Measurements from ENCODE around the gene WDTC1.

Gene WDTC1

DNA sequence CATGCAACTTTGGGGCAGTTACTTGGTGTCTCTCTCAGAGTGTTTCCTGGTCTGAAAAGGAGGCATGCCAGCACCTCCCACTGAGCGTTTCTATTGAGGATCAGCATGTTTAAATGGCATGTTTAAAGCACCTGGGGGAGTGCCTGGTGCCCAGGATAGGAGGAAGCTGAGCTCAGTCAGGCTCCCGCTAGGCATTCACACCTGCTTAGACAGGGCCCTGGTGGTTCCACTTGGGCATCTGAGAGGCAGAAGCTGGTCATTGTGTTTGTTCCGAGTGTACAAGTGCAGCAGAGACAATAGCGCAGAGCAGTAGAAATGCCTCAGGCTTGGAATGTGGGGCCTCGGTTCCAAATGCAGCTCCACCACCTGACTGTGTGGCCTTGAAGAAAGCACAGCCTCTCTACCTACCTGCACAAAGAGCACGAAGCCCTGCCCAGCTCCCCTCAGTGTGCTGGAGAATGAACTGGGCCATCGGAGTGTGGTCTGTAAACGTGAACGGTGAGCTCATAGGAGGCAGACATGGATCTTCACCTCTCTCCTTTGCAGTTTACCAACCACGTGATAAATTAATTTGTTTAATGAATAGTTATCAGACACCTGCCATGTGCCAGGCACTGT, 67.3 kb downstream of the WDTC1 start:
- no peak for DNase-seq (ENCODE audit: low spot score)

DNA sequence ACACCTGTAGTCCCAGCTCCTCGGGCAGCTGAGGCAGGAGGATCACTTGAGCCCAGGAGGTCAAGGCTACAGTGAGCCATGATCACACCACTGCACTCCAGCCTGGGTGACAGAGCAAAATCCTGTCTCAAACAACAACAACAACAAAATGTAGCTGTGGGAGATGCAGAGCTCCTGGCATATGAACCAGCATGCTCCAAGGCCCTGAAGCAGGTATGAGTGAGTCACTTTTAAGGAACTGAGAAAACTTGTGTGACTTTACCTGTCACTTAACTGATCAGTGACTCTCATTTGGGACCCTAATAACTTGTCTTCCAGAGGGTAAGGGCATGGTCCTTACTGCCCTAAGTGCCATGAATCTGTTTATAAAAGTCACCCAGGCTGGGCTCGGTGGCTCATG, 68.2 kb downstream of the WDTC1 start:
- DNase-seq (ENCODE audit: low spot score): no peak

DNA sequence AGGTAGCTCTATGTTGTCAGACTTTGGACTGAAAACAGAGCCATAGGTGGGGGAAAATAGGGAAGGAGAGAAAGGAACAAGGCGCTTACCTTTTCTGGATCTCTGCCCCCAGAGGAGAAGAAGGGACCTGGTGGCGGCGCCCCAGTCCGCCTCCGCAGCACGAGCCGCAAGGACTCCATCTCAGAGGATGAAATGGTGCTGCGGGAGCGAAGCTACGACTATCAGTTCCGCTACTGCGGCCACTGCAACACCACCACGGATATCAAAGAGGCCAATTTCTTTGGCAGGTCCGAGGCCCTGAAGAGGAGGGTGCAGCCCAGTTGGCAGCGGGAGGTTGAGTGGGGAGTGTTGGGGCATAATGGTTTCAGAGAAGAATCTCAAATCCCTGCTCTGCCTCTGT, 69.1 kb downstream of the WDTC1 start:
- no peak for DNase-seq (ENCODE audit: low spot score)

DNA sequence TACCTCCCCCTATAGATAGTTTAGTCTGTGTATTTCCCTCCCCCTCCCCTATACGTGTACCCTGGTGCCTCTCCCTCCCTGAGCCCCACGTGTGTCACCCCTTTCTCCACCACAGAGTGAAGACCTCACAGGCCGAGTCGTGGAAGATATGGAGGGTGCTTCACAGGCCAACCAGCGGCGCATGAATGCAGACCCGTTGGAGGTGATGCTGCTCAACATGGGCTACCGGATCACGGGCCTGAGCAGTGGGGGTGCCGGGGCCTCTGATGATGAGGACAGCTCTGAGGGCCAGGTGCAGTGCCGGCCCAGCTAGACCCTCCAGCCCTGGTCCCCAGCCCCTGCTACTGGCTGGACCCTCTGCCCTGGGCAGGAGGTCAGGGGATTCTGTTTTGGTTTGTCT, 71.6 kb downstream of the WDTC1 start:
- no peak for DNase-seq (ENCODE audit: low spot score)

DNA sequence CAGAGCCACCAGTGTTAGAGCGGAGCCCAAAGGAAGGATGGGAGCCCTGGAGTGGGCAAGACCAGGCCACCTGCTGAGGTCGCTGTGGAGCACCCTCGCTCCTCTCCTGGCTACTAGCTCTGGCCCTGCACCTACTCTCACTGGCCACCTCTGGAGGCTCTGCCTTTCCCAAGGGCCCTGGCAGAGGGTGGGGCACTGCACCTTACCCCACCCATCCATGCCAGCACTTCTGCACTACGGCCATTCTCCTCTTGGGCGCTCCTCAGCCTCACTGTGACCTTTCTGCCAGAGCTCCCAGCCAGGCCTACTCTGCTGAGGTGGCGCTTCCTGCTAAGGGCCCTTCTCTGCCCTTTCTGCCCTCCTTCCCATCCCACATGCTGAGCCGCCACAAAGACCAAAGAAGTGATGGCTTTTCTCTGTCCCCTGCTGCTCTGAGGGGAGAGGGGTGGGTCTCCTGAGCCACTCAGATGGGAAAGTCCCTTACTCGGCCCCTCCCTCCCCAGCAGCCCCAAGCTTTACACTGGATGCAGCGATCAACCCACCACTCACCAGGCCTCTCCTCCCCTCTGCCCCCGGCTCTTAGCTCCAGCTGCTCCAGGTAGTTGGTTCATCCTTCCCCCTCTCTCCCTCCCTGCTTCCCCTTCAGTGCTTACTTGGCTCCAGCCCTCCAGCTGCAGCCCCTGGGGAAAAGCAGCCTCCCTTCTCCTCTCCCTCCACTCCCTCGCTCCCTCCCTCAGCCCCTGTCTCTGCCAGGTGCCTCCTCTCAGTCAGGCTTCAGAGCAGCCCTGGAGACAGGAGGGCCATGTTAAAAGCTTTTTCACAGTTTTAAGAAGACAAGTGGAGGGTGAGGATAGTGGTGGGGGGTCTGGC, 72.7 kb downstream of the WDTC1 start:
- DNase-seq (ENCODE audit: low spot score): peak; percentile 72

DNA sequence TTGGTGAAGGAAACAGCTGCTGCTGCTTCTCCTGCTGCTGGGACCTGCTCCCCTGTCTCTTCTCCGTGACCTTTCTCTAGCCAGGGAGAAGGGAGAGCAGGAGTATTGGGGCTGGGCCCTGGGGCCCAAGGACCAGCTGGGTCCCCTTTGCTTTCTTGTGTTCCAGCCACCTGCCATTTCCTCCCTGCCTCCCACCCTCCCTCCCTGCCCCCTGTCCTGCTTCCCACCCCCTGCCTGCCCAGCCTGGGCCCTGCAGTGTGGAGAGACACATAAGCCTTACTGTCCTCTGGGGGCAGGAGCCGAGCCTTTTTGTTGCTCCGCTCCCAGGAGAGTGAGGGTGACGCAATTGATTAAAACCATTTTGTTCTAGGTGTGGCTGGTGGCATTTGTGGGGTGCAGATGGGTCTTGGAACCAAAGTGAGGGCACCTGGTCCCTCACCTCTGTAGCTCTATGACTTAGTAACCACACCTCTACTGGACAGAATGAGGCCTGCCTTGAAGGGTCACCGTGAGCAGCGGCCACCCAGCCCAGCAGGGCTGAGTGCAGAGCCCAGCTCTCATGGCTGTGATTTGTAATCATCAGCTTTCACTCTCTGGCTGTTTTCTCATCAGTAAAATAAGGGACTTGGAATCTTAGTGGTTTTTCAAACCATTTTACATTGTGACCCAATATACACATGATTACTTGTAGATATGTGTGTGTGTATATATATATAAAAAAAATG, 73.6 kb downstream of the WDTC1 start:
- no peak for DNase-seq (ENCODE audit: low spot score)

DNA sequence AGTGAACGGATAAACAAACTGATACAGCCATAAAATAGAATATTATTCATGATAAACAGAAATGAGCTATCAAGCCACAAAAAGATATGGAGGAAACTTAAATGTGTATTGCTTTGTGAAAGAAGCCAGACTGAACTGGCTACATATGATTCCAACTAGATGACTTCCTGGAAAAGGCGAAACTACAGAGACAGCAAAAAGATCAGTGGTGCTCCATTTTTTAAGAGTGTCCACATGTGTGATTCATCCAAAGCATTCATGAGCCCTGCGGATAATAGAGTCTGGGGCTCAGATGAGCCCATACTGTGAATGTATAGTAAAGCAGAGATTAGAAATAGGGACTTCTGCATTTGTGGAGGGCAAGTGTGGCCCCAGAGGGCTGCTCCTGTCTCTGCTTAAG, 79.7 kb downstream of the WDTC1 start:
- no peak for DNase-seq (ENCODE audit: low spot score)

DNA sequence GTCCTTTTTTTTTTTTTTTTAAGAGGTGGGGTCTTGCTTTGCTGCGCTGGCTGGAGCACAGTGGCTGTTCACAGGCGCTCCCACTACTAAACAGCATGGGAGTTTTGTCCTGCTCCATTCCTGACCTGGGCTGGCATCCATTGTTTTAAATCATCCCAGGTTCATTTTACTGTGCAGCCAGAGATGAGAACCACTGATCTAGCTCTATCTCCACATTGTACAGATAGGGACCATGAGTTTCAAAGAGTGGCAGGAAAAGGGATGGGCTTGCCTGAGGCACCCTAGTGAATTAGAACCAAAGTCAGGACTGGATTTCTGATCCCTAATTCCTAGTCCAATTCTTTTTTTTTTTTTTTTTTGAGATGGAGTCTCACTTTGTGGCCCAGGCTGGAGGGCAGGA, 80.3 kb downstream of the WDTC1 start:
- no peak for DNase-seq (ENCODE audit: low spot score)

DNA sequence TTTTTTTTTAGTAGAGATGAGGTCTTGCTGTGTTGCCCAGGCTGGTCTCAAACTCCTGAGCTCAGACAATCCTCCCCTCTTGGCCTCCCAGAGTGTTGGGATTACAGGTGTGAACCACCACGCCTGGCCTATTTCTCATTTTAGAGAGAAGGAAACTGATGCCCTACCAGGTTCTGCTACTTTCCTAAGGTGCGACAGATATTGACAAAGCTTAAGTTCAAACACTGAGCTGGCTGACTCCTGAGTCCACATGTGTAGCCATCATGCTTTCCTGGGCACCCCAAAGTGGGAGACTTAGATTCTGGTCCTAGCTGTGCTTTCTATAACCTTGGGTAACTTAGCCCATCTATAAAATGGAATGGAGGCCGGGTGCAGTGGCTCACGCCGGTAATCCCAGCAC, 82.4 kb downstream of the WDTC1 start:
- no peak for DNase-seq (ENCODE audit: low spot score)

DNA sequence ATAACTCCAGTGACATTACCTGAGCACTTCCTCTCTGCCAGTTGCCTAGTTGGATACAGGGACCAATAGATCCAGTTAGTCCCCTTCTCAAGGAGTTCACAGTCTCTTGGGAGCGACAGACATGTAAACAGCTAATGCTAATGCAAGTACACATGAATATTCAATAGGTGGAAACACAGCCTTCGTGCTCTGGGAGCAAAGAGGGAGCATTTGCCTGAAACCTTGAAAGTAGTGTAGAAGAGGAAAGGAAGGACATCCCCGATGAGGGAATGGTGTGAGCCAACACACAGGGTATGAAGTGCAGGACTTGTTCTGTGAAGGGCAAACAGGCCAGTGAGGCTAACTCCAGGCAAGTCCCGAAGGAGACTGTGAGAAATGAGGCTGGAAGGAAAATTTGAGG, 83.7 kb downstream of the WDTC1 start:
- no peak for DNase-seq (ENCODE audit: low spot score)

DNA sequence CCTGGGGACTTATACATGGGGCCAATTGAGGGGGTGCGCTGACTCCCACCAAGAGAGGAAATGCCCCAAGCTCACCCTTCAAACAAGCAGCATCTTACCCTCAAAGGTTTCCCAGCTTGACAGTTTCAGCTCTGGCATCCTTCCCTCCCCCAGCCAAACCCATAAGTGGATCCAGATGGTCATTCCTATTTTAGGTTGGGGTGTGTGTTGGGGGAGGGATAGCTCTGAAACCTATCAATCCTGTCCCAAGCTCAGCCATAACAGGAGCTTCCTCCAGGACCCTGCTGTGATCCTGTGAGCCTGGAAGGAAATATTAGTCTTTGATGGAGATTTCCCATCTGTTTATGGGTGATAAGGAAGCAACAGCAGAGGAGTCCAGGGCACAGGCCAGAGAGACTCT, 84.2 kb downstream of the WDTC1 start:
- no peak for DNase-seq (ENCODE audit: low spot score)

DNA sequence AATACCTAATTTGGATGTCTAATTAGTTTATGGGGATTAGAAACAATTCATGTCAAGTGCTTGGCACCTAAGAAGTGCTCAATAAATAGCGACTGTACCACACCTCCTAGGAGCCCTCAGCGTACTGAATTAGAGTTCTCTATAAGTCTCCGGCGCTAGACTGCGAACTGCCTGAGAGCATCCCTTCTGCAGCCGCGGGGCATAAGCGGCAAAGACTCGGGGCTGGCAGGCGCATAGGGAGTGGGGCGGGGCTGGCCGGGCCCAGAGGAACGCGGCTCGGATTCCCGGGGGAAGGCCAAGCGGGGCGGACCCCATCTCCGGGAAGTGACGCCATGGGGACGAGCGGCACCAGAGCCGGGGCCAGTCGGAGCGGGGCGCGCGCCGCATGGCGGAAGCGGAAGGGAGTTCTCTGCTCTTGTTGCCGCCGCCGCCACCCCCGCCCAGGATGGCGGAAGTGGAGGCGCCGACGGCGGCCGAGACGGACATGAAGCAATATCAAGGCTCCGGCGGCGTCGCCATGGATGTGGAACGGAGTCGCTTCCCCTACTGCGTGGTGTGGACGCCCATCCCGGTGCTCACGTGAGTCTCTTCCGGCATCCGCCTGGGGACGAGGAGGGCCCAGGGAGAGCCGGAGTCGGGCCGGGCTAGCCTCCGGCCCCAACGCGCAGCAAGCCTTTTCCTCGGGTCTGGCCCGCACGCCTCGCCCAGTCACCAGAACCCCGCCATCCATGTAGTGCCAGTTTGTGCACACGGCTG, 87.6 kb downstream of the WDTC1 start, which contains the start of gene TMEM222:
Gene TMEM222 (plus strand): TSS at position 351 of the 756 bp plus-strand sequence. CDS start 35 bp downstream, at position 386.
- DNase-seq (ENCODE audit: low spot score): peak; percentile 92

DNA sequence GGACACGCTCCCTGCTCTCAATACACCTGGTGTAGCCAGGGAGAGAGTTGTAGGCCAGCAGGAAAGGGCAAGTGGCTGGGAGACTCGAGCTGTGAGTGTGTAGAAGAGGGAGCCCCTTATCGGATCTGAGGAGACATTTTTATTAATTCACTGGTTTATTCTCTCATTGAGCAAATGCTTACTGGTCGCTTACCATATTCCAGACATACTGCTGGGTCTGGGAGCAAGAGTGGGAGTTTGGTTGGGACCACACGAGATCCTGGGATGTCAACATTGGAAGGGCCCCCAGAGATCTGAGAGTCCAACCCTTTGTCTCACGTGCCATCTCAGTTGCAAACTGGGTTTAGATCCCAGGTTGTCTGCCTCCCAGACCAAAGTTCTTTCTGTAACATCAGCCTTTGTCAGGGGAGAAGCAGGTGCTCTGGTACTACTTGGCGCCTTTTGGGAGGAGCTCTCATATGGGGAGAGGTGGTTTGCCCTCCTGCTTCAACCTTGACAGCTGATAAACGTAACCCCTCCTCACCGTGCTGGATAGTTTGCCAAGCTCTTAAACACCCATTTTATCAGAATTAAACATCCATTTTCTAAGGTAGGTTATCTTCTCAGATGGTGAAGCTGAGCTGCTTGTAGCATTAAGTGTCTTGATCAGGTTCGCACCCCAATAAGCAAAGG, 88.3 kb downstream of the WDTC1 start:
- no peak for DNase-seq (ENCODE audit: low spot score)

DNA sequence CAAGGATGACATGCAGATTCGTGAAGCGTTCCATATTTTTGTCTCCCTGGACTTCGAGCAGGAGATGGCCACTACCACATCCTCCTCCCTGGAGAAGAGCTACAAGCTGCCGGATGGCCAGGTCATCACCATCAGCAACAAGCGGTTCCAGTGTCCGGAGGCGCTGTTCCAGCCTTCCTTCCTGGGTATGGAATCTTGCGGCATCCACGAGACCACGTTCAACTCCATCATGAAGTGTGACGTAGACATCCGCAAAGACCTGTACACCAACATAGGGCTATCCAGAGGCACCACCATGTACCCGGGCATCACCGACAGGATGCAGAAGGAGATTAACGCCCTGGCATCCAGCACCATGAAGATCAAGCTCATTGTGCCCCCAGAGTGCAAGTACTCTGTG, 90.9 kb downstream of the WDTC1 start:
- no peak for DNase-seq (ENCODE audit: low spot score)

DNA sequence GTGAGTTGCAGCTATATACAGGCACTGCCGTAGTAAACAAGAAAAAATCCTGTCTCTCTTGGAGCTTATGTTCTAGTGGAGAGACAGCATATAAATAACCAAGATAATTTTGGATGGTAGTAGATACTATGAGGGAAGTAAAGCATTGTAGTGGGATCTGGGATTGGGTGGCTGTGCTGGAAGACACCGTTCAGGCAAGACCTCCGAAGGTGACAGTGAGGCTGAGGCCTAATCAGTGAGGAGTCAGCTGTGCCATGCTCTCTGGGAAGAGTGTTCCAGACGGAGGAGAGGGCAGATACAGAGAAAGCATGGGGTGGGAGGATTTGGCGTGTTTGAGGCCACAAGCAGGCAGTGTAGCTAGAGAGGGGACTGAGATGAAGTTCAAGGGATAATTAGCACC, 93.5 kb downstream of the WDTC1 start:
- DNase-seq (ENCODE audit: low spot score): no peak

DNA sequence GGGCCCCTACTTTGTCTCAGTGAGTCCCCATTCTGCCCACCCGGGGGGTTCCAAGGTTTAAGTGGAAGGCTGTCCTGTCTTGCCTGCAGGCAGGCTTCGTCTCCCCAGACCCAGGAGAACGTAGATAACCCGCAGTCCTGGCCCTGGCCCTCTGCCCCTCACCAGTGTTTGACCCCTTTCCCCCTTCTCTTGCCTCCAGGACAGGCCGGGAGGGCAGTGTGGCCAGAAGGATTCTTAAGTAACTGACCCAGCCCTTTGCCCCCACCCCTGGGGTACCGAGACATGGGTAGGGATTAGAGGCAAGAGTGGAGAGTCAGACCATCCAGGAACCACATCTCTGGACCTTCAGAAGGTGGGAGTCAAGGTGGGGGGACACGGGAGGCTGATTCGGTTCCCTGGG, 96.4 kb downstream of the WDTC1 start:
- no peak for DNase-seq (ENCODE audit: low spot score)

DNA sequence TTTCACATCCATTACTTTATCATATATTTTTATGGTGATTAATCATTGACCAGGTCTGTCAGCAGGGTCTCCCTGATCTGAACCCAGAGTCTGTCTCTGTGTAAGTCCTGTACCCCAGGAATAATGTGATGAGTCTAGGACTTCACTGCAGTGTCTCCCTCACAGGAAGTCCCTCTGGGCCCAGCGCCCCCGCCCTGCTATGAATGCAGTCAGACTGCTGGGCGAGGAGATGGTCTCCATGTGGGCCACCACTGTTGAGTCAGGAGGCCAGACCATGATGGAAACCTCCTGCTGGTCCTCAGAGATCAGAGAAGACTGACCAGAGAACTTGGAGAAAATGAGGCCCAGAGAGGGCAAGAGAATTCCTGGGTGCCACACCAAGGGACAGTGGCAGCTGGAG, 97.0 kb downstream of the WDTC1 start:
- DNase-seq (ENCODE audit: low spot score): no peak

DNA sequence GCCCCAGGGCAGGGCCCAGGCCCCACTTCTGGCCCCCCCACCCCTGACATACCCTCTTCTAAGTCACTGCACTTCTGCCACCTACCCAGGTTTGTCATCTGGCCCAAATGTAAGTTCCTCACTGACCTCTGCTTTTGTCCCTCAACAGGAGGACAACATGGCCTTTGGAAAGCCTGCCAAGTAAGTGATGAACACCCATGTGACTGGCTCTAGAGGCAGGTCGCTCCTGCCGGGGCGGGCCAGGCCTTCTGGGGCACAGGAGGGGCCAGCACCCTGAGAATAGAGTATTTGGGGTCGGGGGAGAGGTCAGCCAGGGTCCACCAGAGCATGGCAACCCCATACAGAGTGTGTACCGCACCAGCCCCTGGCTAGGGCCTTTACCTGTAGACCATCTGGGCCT, 97.5 kb downstream of the WDTC1 start:
- no peak for DNase-seq (ENCODE audit: low spot score)

DNA sequence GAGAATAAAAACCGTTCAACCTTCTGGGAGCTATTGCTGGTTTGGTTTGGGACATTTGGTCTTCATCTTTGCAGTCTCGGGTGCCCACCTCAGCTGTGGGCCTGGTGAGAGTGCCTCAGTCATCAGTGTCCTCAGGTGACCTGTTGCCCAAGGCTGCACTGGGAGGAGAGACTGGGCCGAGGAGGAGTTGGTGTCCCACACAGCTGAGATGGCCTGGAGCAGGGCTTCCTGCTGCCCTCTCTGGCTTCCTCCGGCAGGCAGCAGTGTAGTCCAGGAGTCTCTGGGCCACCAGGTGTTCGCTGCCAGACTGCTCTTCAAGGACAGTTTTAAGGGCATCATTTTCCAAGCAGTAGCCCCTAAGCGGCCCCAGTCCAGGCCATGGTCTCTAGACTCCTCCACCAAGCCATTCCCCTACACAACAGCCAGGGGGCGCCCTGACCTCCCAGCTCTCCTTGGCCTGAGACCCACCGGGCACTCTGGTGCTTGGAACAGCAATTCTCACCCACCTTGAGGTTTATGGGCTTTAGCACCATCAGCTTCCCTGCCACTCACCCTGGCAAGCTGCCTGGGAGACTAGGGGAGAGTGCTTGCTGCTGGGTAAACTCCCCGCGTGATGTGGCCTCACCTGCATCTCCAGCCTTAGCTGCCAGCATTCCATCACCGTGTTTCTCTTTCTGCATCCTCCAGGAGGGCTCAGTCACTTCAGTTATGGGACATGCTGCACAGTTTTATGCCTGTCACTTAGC, 98.3 kb downstream of the WDTC1 start:
- peak; percentile 88 for DNase-seq (ENCODE audit: low spot score)

DNA sequence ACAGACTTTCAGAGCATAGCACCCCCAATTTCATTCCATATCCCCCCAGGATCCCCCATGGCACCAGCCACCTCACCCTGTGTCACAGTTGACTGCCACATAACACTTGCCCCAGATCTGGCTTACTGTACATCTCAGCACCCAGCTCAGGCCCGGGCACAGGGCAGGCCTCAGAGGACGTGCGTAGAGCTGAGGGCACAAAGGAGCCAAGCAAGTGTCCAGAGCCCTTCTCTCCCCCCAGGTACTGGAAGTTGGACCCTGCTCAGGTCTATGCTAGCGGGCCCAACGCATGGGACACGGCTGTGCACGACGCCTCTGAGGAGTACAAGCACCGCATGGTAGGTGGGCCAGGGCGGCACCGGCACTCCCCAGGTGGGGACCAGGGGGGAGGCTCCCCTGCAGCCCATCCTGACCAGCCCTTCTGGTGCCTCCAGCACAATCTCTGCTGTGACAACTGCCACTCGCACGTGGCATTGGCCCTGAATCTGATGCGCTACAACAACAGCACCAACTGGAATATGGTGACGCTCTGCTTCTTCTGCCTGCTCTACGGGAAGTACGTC, 99.4 kb downstream of the WDTC1 start:
- no peak for DNase-seq (ENCODE audit: low spot score)
